Hepatocyte (in vitro differentiated cells): ENCODE data around the gene SLC12A5. TPM values are rescaled to one million over a fixed set of nuclear protein-coding genes. Genes with fewer than 3 reads are reported as not detected.

Experiments
- DNase-seq: peaks from one replicate; pipeline ENCODE4 v3.0.0-alpha.2; 2016; ENCODE audit warnings: low spot score
- H2AFZ ChIP-seq: fragments of 200-600 bp; sonication (generic); 2 replicates; pipeline ENCODE4 v1.6.0; 2016; ENCODE audit warnings: antibody characterized with exemption, mild to moderate bottlenecking
- H3K27ac ChIP-seq: fragments of 200-600 bp; sonication (generic); 2 replicates; pipeline ENCODE4 v1.5.1; 2016; ENCODE audit warnings: mild to moderate bottlenecking
- H3K27me3 ChIP-seq: fragments of 200-600 bp; sonication (generic); 2 replicates; pipeline ENCODE4 v1.6.1; 2016
- H3K36me3 ChIP-seq: fragments of 200-600 bp; sonication (generic); replicated peaks from 2 replicates; pipeline ENCODE4 v1.5.1; 2016; ENCODE audit warnings: low read depth; ENCODE audit not compliant: insufficient read depth
- H3K4me1 ChIP-seq: fragments of 200-600 bp; sonication (generic); 2 replicates; pipeline ENCODE4 v1.5.1; 2016; ENCODE audit warnings: mild to moderate bottlenecking, moderate library complexity; ENCODE audit not compliant: insufficient read depth
- H3K4me2 ChIP-seq: fragments of 200-600 bp; sonication (generic); 2 replicates; pipeline ENCODE4 v1.6.0; 2016
- H3K4me3 ChIP-seq: fragments of 200-600 bp; sonication (generic); 2 replicates; pipeline ENCODE4 v1.5.1; 2016; ENCODE audit warnings: mild to moderate bottlenecking
- H3K79me2 ChIP-seq: fragments of 200-600 bp; sonication (generic); 2 replicates; pipeline ENCODE4 v1.6.0; 2017; ENCODE audit warnings: mild to moderate bottlenecking
- H3K9me2 ChIP-seq: fragments of 200-600 bp; sonication (generic); replicated peaks from 2 replicates; pipeline ENCODE4 v1.6.0; 2017; ENCODE audit warnings: mild to moderate bottlenecking; ENCODE audit not compliant: insufficient read depth
- H3K9me3 ChIP-seq: fragments of 200-600 bp; sonication (generic); 2 replicates; pipeline ENCODE4 v1.5.1; 2016; ENCODE audit warnings: low read depth, mild to moderate bottlenecking
- H4K20me1 ChIP-seq: fragments of 200-600 bp; sonication (generic); 2 replicates; pipeline ENCODE4 v1.6.0; 2016; ENCODE audit warnings: mild to moderate bottlenecking; ENCODE audit not compliant: insufficient read depth, poor library complexity, severe bottlenecking
- EZH2 ChIP-seq: fragments of 200-600 bp; sonication (generic); IDR thresholded peaks from 2 replicates; pipeline ENCODE4 v1.6.1; 2016; ENCODE audit warnings: antibody characterized with exemption, mild to moderate bottlenecking, borderline replicate concordance
- EZH2phosphoT487 ChIP-seq: fragments of 200-600 bp; sonication (generic); IDR thresholded peaks from one replicate; pipeline ENCODE4 v1.6.1; 2018; ENCODE audit warnings: antibody characterized with exemption, mild to moderate bottlenecking, low read depth, moderate library complexity; ENCODE audit not compliant: unreplicated experiment, severe bottlenecking
- WGBS: methylation state at CpG from one replicate; pipeline ENCODE4 v1.1.6; 2016; ENCODE audit warnings: low lambda C conversion rate; ENCODE audit errors: missing lambda C conversion rate; 5-methylcytosine and 5-hydroxymethylcytosine counted together
- polyA plus RNA-seq: library from polyadenylated mRNA; unstranded; fragments of >200 nt; fragmentation: Nextera tagmentation; extraction: Ambion mirVana; gene quantifications from 2 replicates; pipeline ENCODE4 v1.2.1, GENCODE V29; 2016
- total RNA-seq: library from RNA; depleted of rRNA; stranded (reverse); fragments of >200 nt; gene quantifications from 2 replicates; pipeline ENCODE4 v1.2.3, GENCODE V29; 2014
- TF ChIP-seq, protein P1 (sequence below): fragments of 200-600 bp; sonication (generic); IDR thresholded peaks from 2 replicates; pipeline ENCODE4 v1.5.1; 2016; ENCODE audit warnings: antibody characterized with exemption, mild to moderate bottlenecking; ENCODE audit not compliant: poor library complexity

Gene SLC12A5
- total RNA-seq, result 0.57 TPM in 1 of 2 replicates, not detected in the other
- polyA plus RNA-seq, result 3.1 and 4.3 TPM in 2 replicates

DNA sequence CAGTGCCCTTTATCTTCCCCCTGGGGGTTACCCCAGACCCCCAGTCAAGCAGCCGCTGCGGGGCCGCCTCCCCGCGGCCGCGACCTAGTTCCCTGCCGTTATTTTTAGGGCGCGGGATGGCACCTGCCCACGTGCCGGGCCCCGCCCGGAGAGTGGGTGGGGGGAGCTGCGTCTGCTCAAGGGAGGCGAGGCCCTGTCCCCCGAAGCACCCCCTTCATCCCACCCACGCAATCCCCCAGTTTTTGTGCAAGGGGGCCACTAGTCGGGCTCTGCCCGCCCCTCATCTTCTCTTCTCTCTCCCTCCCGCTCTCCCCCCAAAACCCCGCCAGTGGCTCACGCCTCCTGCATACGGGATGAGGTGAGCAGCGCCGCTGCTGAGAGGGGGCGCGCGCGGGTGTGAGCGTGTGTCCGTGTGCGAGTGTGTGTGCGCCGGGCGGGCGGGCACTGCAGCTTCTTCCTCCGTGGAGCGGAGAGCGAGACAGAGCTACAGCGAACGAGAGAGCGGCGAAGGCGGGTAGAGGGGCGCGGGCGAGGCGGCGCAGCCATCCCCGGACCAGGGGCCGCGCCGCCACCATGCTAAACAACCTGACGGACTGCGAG lies at the start of gene SLC12A5:
SLC12A5 (plus strand) TSS at position 444 of the 600 bp plus-strand sequence; CDS start at position 574, 130 bp downstream.
- H3K9me3 ChIP-seq, result no peaks in the 10 kb centered on the region
- TF ChIP-seq EZH2 (no peak), EZH2phosphoT487 (no peak)
- TF ChIP-seq, protein P1, sequence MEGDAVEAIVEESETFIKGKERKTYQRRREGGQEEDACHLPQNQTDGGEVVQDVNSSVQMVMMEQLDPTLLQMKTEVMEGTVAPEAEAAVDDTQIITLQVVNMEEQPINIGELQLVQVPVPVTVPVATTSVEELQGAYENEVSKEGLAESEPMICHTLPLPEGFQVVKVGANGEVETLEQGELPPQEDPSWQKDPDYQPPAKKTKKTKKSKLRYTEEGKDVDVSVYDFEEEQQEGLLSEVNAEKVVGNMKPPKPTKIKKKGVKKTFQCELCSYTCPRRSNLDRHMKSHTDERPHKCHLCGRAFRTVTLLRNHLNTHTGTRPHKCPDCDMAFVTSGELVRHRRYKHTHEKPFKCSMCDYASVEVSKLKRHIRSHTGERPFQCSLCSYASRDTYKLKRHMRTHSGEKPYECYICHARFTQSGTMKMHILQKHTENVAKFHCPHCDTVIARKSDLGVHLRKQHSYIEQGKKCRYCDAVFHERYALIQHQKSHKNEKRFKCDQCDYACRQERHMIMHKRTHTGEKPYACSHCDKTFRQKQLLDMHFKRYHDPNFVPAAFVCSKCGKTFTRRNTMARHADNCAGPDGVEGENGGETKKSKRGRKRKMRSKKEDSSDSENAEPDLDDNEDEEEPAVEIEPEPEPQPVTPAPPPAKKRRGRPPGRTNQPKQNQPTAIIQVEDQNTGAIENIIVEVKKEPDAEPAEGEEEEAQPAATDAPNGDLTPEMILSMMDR, result no peak
- H3K79me2 ChIP-seq, result no peaks in the 10 kb centered on the region
- H3K27ac ChIP-seq, result no peak within 1 kb of the TSS
- H3K9me2 ChIP-seq, result no peaks in the 10 kb centered on the region
- H3K36me3 ChIP-seq, result no peaks in the 10 kb centered on the region
- DNase-seq, result no peak
- H3K4me3 ChIP-seq, result no peak within 1 kb of the TSS
- WGBS, result 38% methylated on average over 36 of the region's 56 CpGs
- no peaks in the 10 kb centered on the region for H4K20me1 ChIP-seq
- no peak within 1 kb of the TSS for H2AFZ ChIP-seq
- no peak within 1 kb of the TSS for H3K4me2 ChIP-seq
- H3K4me1 ChIP-seq, result no peaks in the 10 kb centered on the region
- peaks cover 79% of the 10 kb centered on the region for H3K27me3 ChIP-seq

DNA sequence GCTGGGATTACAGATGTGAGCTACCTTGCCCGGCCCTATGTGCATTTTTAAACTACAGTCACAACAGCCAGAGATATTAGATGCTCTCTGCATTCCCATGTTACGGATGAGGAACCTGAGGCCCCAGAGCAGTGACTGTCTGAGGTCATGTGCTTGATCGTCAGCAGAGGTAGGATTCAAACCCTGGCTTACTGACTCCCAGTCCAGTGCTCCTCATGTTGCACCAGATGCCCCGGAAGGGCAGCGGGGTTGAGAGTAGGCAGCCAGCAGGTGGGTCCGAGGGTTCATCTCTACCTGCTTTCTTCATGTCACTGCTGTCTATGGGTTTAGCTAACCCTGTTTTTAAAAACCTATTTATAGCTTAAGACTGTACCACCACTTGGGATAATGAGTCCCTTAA lies 47.8 kb upstream of the SLC12A5 start:
- Histone ChIP-seq H3K27me3 (peaks cover 5% of the 10 kb centered on the region), H3K9me3 (no peaks in the 10 kb centered on the region), H4K20me1 (no peaks in the 10 kb centered on the region), H2AFZ (no peak overlapping the region), H3K79me2 (no peaks in the 10 kb centered on the region), H3K4me2 (no peak overlapping the region), H3K27ac (no peak overlapping the region), H3K36me3 (no peaks in the 10 kb centered on the region), H3K4me1 (no peaks in the 10 kb centered on the region), H3K4me3 (no peak overlapping the region), H3K9me2 (no peaks in the 10 kb centered on the region)
- 92% methylated on average over 6 of the region's 6 CpGs for WGBS
- no peak for TF ChIP-seq EZH2
- TF ChIP-seq, protein P1, result no peak
- no peak for TF ChIP-seq EZH2phosphoT487
- no peak for DNase-seq

DNA sequence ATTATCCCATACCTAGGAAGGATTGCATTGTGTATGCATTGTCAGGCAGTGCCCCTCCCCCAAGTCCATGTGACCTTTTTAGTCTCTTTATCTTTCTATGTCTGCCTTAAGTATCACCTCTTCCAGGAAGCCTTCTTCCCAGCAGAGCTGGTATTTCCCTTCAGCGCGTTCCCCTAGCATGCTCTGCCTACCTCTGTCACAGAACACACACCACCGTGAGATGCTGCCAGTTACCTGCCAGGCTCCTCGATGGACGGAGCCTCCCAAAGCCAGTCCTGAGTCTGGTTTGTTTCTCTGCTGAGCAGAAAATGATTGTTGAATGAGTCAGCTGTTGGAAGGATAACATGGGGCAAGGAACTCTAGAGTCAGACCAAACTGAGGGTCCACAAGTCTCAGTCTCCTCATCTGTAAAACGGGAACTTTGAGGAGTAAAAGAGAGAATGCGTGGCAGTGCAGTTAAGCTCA lies 45.7 kb upstream of the SLC12A5 start:
- Histone ChIP-seq H3K36me3 (no peaks in the 10 kb centered on the region), H2AFZ (no peak overlapping the region), H3K4me3 (no peak overlapping the region), H3K79me2 (no peaks in the 10 kb centered on the region), H3K9me2 (no peaks in the 10 kb centered on the region), H3K4me1 (no peaks in the 10 kb centered on the region), H3K4me2 (no peak overlapping the region), H3K27me3 (peaks cover 2% of the 10 kb centered on the region), H4K20me1 (no peaks in the 10 kb centered on the region), H3K27ac (no peak overlapping the region), H3K9me3 (no peaks in the 10 kb centered on the region)
- no peak for DNase-seq
- no peak for TF ChIP-seq EZH2phosphoT487
- TF ChIP-seq, protein P1, result no peak
- TF ChIP-seq EZH2, result no peak
- 47% methylated on average over 7 of the region's 7 CpGs for WGBS
